HCT116 (cell line): ENCODE measurements around the gene TRPC4. TPM values are rescaled to one million over a fixed set of nuclear protein-coding genes. Genes with fewer than 3 reads are reported as not detected.

Experiments
- ATAC-seq: fragments of 200-7000 bp; cut with Tn5 transposase; 2 replicates; pipeline ENCODE4 v1.9.1; 2020; ENCODE audit warnings: mild to moderate bottlenecking, moderate library complexity
- BruUV-seq: library from RNA; stranded (reverse); fragments of 400-500 nt; replicated peaks from 2 replicates; lab custom pipeline; 2021; lab: Mats Ljungman, UMichigan
- CTCF ChIA-PET: fragments of 300-600 bp; sonication (Branson Sonifier 250); formaldehyde crosslinking; loops from one replicate; lab custom pipeline; 2021; ENCODE audit warnings: antibody characterized with exemption; lab: Charles Lee
- POLR2A ChIA-PET: fragments of 300-600, 350-600 bp; sonication (Branson Sonifier 250); formaldehyde crosslinking; loops from one replicate; lab custom pipeline; 2021; ENCODE audit warnings: antibody characterized with exemption; lab: Charles Lee
- RAD21 ChIA-PET, 2 experiments: fragments of 300-600 bp; sonication (Branson Sonifier 250); formaldehyde crosslinking; loops; one replicate each; lab custom pipeline; 2023; ENCODE audit warnings: low total read pairs in 2 of 2; ENCODE audit not compliant: uncharacterized antibody in 2 of 2, unreplicated experiment in 2 of 2, low non-redundant PET in 1 of 2; lab: Charles Lee
- DNase-seq: peaks from one replicate; pipeline ENCODE4 v3.0.0-alpha.2; 2010; ENCODE audit warnings: low read depth, low spot score
- H2AFZ ChIP-seq: fragments of 200-600 bp; shearing (Covaris generic), sonication (generic); 2 replicates; pipeline ENCODE4 v1.6.1; 2017; ENCODE audit warnings: low read depth, mixed run types, mixed read lengths, antibody characterized with exemption, low read length; ENCODE audit not compliant: poor library complexity, severe bottlenecking
- H3K27ac ChIP-seq: 2 replicates; pipeline ENCODE4 v1.5.1; 2012; ENCODE audit warnings: low read depth, low read length
- H3K27me3 ChIP-seq: fragments of 200-600 bp; sonication (generic); 2 replicates; pipeline ENCODE4 v1.6.1; 2016; ENCODE audit warnings: mixed run types, low read length, mixed read lengths; ENCODE audit not compliant: insufficient read depth
- H3K36me3 ChIP-seq, 2 experiments: fragments of 200-500 bp in 1 of 2; fragments of 200-600 bp in 1 of 2; sonication (Bioruptor generic) in 1 of 2; sonication (generic) in 1 of 2; 2 replicates each; pipeline versions ENCODE4 v1.5.1 to v1.6.1; 2014 to 2016; ENCODE audit warnings: low read length in 2 of 2, inconsistent platforms in 1 of 2, mixed read lengths in 1 of 2, mixed run types in 1 of 2; ENCODE audit not compliant: insufficient read depth in 2 of 2, control insufficient read depth in 1 of 2
- H3K4me1 ChIP-seq, 2 experiments: fragments of 200-600 bp in 1 of 2; sonication (generic) in 1 of 2; 2 replicates each; pipeline versions ENCODE4 v1.5.1 to v1.6.1; 2012 to 2017; ENCODE audit warnings: low read length in 2 of 2, inconsistent platforms in 1 of 2, mild to moderate bottlenecking in 1 of 2, mixed read lengths in 1 of 2, mixed run types in 1 of 2, moderate library complexity in 1 of 2; ENCODE audit not compliant: insufficient read depth in 2 of 2, control insufficient read depth in 1 of 2
- H3K4me2 ChIP-seq: fragments of 200-600 bp; sonication (generic); 2 replicates; pipeline ENCODE4 v1.6.1; 2017; ENCODE audit warnings: mixed run types, low read length, mixed read lengths
- H3K4me3 ChIP-seq, 2 experiments: fragments of 200-600 bp in 1 of 2; sonication (generic) in 1 of 2; replicated peaks in 1 of 2; 2 replicates each; pipeline ENCODE4 v1.5.1; 2011 to 2016; ENCODE audit warnings: low read length in 2 of 2, control low read depth in 1 of 2, low read depth in 1 of 2, mild to moderate bottlenecking in 1 of 2, mixed read lengths in 1 of 2, mixed run types in 1 of 2
- H3K79me2 ChIP-seq: fragments of 200-600 bp; sonication (generic); 2 replicates; pipeline ENCODE4 v1.6.1; 2017; ENCODE audit warnings: mild to moderate bottlenecking, mixed run types, low read length, moderate library complexity, mixed read lengths; ENCODE audit not compliant: insufficient read depth
- H3K9ac ChIP-seq: fragments of 200-600 bp; sonication (generic); 2 replicates; pipeline ENCODE4 v1.6.1; 2016; ENCODE audit warnings: low read length, mixed read lengths
- H3K9me2 ChIP-seq: fragments of 200-600 bp; sonication (generic), shearing (Covaris generic); 2 replicates; pipeline ENCODE4 v1.6.1; 2017; ENCODE audit warnings: mixed run types, mild to moderate bottlenecking, moderate library complexity; ENCODE audit not compliant: insufficient read depth
- H3K9me3 ChIP-seq, 2 experiments: fragments of 200-500 bp in 1 of 2; fragments of 200-600 bp in 1 of 2; sonication (Bioruptor generic) in 1 of 2; sonication (generic) in 1 of 2; 2 replicates each; pipeline ENCODE4 v1.6.1; 2014 to 2017; ENCODE audit warnings: low read length in 2 of 2, mixed read lengths in 2 of 2, inconsistent platforms in 1 of 2, low read depth in 1 of 2, mild to moderate bottlenecking in 1 of 2, mixed run types in 1 of 2, moderate library complexity in 1 of 2; ENCODE audit not compliant: control insufficient read depth in 1 of 2, insufficient read depth in 1 of 2
- H4K20me1 ChIP-seq: fragments of 200-600 bp; sonication (generic), shearing (Covaris generic); 2 replicates; pipeline ENCODE4 v1.6.1; 2017; ENCODE audit warnings: mixed run types, mild to moderate bottlenecking, moderate library complexity; ENCODE audit not compliant: insufficient read depth
- ATF3 ChIP-seq: IDR thresholded peaks from 2 replicates; pipeline ENCODE4 v1.6.1; 2012
- CEBPB ChIP-seq: IDR thresholded peaks from 2 replicates; pipeline ENCODE4 v1.6.1; 2012; ENCODE audit warnings: low read depth
- EGR1 ChIP-seq: IDR thresholded peaks from 2 replicates; pipeline ENCODE4 v1.6.1; 2012; ENCODE audit warnings: low read depth
- ELF1 ChIP-seq: IDR thresholded peaks from 2 replicates; pipeline ENCODE4 v1.6.1; 2012; ENCODE audit warnings: low read depth, borderline replicate concordance
- EZH2 ChIP-seq: fragments of 200-600 bp; sonication (generic); IDR thresholded peaks from 2 replicates; pipeline ENCODE4 v1.6.1; 2017; ENCODE audit warnings: antibody characterized with exemption, mixed run types
- EZH2phosphoT487 ChIP-seq: fragments of 200-600 bp; IDR thresholded peaks from 2 replicates; pipeline ENCODE4 v1.6.1; 2018; ENCODE audit warnings: antibody characterized with exemption, borderline replicate concordance
- JUND ChIP-seq: IDR thresholded peaks from 2 replicates; pipeline ENCODE4 v1.6.1; 2012
- POLR2A ChIP-seq: IDR thresholded peaks from 2 replicates; pipeline ENCODE4 v1.7.0; 2011; ENCODE audit warnings: borderline replicate concordance; ENCODE audit not compliant: insufficient read depth, insufficient read length; ENCODE audit errors: extremely low read depth
- POLR2AphosphoS5 ChIP-seq: IDR thresholded peaks from 2 replicates; pipeline ENCODE4 v1.6.1; 2011; ENCODE audit warnings: mild to moderate bottlenecking, low read depth, low read length, moderate library complexity
- RAD21 ChIP-seq: IDR thresholded peaks from 2 replicates; pipeline ENCODE4 v1.6.1; 2012; ENCODE audit warnings: low read depth, mild to moderate bottlenecking
- REST ChIP-seq: IDR thresholded peaks from 2 replicates; pipeline ENCODE4 v1.6.1; 2012; ENCODE audit warnings: low read depth
- SIN3A ChIP-seq: IDR thresholded peaks from 2 replicates; pipeline ENCODE4 v1.6.1; 2012; ENCODE audit warnings: low read depth
- SP1 ChIP-seq: IDR thresholded peaks from 2 replicates; pipeline ENCODE4 v1.6.1; 2012; ENCODE audit warnings: low read depth
- SRF ChIP-seq: IDR thresholded peaks from 2 replicates; pipeline ENCODE4 v1.6.1; 2012; ENCODE audit warnings: low read depth
- YY1 ChIP-seq: IDR thresholded peaks from 2 replicates; pipeline ENCODE4 v1.6.1; 2011; ENCODE audit warnings: low read length, low read depth, moderate library complexity, mild to moderate bottlenecking; ENCODE audit not compliant: insufficient replicate concordance; ENCODE audit errors: extremely low read depth
- ZBTB33 ChIP-seq: IDR thresholded peaks from 2 replicates; pipeline ENCODE4 v1.6.1; 2011; ENCODE audit warnings: mild to moderate bottlenecking, low read length, moderate library complexity; ENCODE audit not compliant: insufficient replicate concordance; ENCODE audit errors: extremely low read depth
- ZFX ChIP-seq: fragments of 450-650 bp; IDR thresholded peaks from 2 replicates; pipeline ENCODE4 v1.6.1; 2017
- ZNF274 ChIP-seq: fragments of 200-500 bp; sonication (Bioruptor generic); IDR thresholded peaks from 2 replicates; pipeline ENCODE4 v1.6.1; 2014; ENCODE audit warnings: mild to moderate bottlenecking, low read depth, low read length, inconsistent platforms
- intact Hi-C: fragments of 100-400 bp; cut with micrococcal nuclease; formaldehyde crosslinking; loops from 2 replicates; pipeline ENCODE4 v1.10.0; 2022
- total RNA-seq: library from RNA; stranded (reverse); gene quantifications from one replicate; pipeline ENCODE4 v1.2.1, GENCODE V29; 2021; ENCODE audit not compliant: unreplicated experiment

TRPC4 gene
- total RNA-seq, 1 experiment from 2014 or later = not detected

GRCh38 chr13:37641391-37641790, 228.2 kb downstream of the TRPC4 start:
- Histone ChIP-seq H3K4me1 (no peaks in the 10 kb centered on the region), H3K36me3 (no peaks in the 10 kb centered on the region), H3K27me3 (no peaks in the 10 kb centered on the region), H3K9me2 (no peaks in the 10 kb centered on the region), H3K79me2 (no peaks in the 10 kb centered on the region), H3K4me2 (no peak overlapping the region), H3K27ac (no peak overlapping the region), H3K4me3 (no peak overlapping the region), H2AFZ (no peak overlapping the region), H4K20me1 (no peaks in the 10 kb centered on the region), H3K9ac (no peak overlapping the region), H3K9me3 (peaks cover 3 to 6% of the 10 kb centered on the region in 2 experiments; a peak in 2 of 4 replicates)
- no peak for TF ChIP-seq JUND
- TF ChIP-seq SRF = no peak
- no peak for TF ChIP-seq POLR2AphosphoS5
- no peak for TF ChIP-seq YY1
- no peak for TF ChIP-seq EZH2
- TF ChIP-seq ZBTB33 = no peak
- TF ChIP-seq EGR1 = no peak
- TF ChIP-seq EZH2phosphoT487 = no peak
- TF ChIP-seq SP1 = no peak
- TF ChIP-seq ELF1 = no peak
- no peak for TF ChIP-seq ZNF274
- no peak for TF ChIP-seq REST
- no peak for TF ChIP-seq ATF3
- no peak for TF ChIP-seq CEBPB
- no peak for TF ChIP-seq RAD21
- no peak for TF ChIP-seq SIN3A
- no peak for TF ChIP-seq ZFX
- no peak for TF ChIP-seq POLR2A
- no TSS peak for BruUV-seq
- intact Hi-C loops = no loop called here
- POLR2A ChIA-PET = no interaction called here
- RAD21 ChIA-PET = no interaction called here
- DNase-seq = no peak
- CTCF ChIA-PET = no interaction called here
- no peak for ATAC-seq
